Measurements from ENCODE around the gene PIP. TPM values are rescaled to one million over a fixed set of nuclear protein-coding genes. Genes with fewer than 3 reads are reported as not detected.

Gene PIP
- total and polyA plus RNA-seq, 7 donors = 0.18 TPM; not detected in 6

DNA sequence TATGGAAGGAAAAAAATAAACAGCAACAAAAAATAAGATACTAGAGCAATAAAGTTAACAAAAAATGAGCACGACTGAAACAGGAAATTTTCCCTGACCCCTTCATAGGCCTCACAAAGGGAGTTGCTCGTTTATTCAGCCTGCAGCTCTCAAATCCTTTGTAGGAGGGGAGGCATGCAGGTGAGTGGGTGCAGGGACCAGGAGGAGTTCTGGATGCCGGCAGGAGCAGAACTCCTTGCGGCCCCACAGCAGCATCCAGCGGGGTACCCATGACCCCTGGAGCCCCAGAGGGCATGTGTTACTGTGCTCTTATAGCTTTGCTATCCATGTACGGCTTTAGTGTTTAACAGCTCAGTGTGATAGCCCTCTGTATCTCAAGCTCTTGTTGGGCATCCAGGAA, 57.1 kb downstream of the PIP start:
- Histone ChIP-seq H3K36me3 (ENCODE audit: insufficient read depth in 1 of 2, low read depth in 1 of 2) (no peaks in the 10 kb centered on the region), H3K4me1 (no peaks in the 10 kb centered on the region), H3K27ac (no peak overlapping the region), H3K9me3 (no peaks in the 10 kb centered on the region), H3K27me3 (ENCODE audit: insufficient read depth in 3 of 3, low read length in 2 of 3) (peaks cover 0 to 6% (median 0%) of the 10 kb centered on the region in 3 donors), H3K4me3 (no peak overlapping the region)
- ATAC-seq (no peak), DNase-seq (no peak)
- 66 to 71% (median 67%) methylated on average over 6 of the region's 6 CpGs for WGBS, 3 donors
- TF ChIP-seq, protein P1, sequence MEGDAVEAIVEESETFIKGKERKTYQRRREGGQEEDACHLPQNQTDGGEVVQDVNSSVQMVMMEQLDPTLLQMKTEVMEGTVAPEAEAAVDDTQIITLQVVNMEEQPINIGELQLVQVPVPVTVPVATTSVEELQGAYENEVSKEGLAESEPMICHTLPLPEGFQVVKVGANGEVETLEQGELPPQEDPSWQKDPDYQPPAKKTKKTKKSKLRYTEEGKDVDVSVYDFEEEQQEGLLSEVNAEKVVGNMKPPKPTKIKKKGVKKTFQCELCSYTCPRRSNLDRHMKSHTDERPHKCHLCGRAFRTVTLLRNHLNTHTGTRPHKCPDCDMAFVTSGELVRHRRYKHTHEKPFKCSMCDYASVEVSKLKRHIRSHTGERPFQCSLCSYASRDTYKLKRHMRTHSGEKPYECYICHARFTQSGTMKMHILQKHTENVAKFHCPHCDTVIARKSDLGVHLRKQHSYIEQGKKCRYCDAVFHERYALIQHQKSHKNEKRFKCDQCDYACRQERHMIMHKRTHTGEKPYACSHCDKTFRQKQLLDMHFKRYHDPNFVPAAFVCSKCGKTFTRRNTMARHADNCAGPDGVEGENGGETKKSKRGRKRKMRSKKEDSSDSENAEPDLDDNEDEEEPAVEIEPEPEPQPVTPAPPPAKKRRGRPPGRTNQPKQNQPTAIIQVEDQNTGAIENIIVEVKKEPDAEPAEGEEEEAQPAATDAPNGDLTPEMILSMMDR (IDR thresholded peaks at IDR 0.05) = no peak
- intact Hi-C loops (cut with DNase I) = no loop called here

Other genes with a start within 250 kb of the PIP start
- gene TRPV6, start 246.3 kb upstream of the PIP start, total RNA-seq = not detected
- gene TRPV6, start 246.3 kb upstream of the PIP start, polyA plus RNA-seq = under 1 TPM in 1 of 3 donors, not detected in 2; under 0.01 TPM
- gene TRPV5, start 198.3 kb upstream of the PIP start, total RNA-seq = under 1 TPM in 1 of 4 donors, not detected in 3; 0.06 TPM
- not detected for gene TRPV5, start 198.3 kb upstream of the PIP start, polyA plus RNA-seq
- gene LLCFC1, start 192.6 kb upstream of the PIP start, total RNA-seq = not detected
- gene LLCFC1, start 192.6 kb upstream of the PIP start, polyA plus RNA-seq = not detected
- under 1 TPM in 2 of 4 donors, not detected in 2; 0.67 to 0.69 TPM for gene KEL, start 169.7 kb upstream of the PIP start, total RNA-seq
- under 1 TPM; 0.01 to 0.30 (median 0.06) TPM for gene KEL, start 169.7 kb upstream of the PIP start, polyA plus RNA-seq
- gene OR9A2, start 104.9 kb upstream of the PIP start, total RNA-seq = not detected
- not detected for gene OR9A2, start 104.9 kb upstream of the PIP start, polyA plus RNA-seq
- gene OR6V1, start 79.7 kb upstream of the PIP start, total RNA-seq = not detected
- gene OR6V1, start 79.7 kb upstream of the PIP start, polyA plus RNA-seq = not detected
- gene TAS2R39, start 51.3 kb downstream of the PIP start, total RNA-seq = not detected
- under 1 TPM in 1 of 3 donors, not detected in 2; 0.10 TPM for gene TAS2R39, start 51.3 kb downstream of the PIP start, polyA plus RNA-seq
- not detected for gene TAS2R40, start 90.0 kb downstream of the PIP start, total RNA-seq
- gene TAS2R40, start 90.0 kb downstream of the PIP start, polyA plus RNA-seq = not detected
- 100 to 1,000 TPM in 1 of 4 donors, 10 to 100 TPM in 3; 65.1 to 129 (median 92.6) TPM for gene GSTK1, start 131.4 kb downstream of the PIP start, total RNA-seq
- 100 to 1,000 TPM in 1 of 3 donors, 10 to 100 TPM in 2; 79.8 to 109 (median 93.9) TPM for gene GSTK1, start 131.4 kb downstream of the PIP start, polyA plus RNA-seq
- gene TMEM139, start 152.9 kb downstream of the PIP start, total RNA-seq = under 1 TPM in 1 of 4 donors, not detected in 3; 0.43 TPM
- under 1 TPM; 0.04 to 0.42 (median 0.31) TPM for gene TMEM139, start 152.9 kb downstream of the PIP start, polyA plus RNA-seq
- gene CASP2, start 156.3 kb downstream of the PIP start, total RNA-seq = 1 to 10 TPM; 3.2 to 7.6 (median 4.7) TPM
- gene CASP2, start 156.3 kb downstream of the PIP start, polyA plus RNA-seq = 1 to 10 TPM; 1.4 to 4.3 (median 2.0) TPM
- gene CLCN1, start 184.0 kb downstream of the PIP start, total RNA-seq = 10 to 100 TPM in 1 of 4 donors, 1 to 10 TPM in 3; 2.9 to 10.9 (median 6.7) TPM
- gene CLCN1, start 184.0 kb downstream of the PIP start, polyA plus RNA-seq = 1 to 10 TPM in 2 of 3 donors, under 1 TPM in 1; 0.73 to 5.5 (median 1.3) TPM
- 1 to 10 TPM in 1 of 4 donors, under 1 TPM in 3; 0.25 to 1.0 (median 0.61) TPM for gene FAM131B, start 230.6 kb downstream of the PIP start, total RNA-seq
- gene FAM131B, start 230.6 kb downstream of the PIP start, polyA plus RNA-seq = under 1 TPM; 0.13 to 0.27 (median 0.21) TPM
- 100 to 1,000 TPM in 2 of 4 donors, 10 to 100 TPM in 2; 60.4 to 134 (median 96.0) TPM for gene ZYX, start 249.3 kb downstream of the PIP start, total RNA-seq
- gene ZYX, start 249.3 kb downstream of the PIP start, polyA plus RNA-seq = 100 to 1,000 TPM in 1 of 3 donors, 10 to 100 TPM in 2; 34.4 to 215 (median 57.6) TPM